Uterus (tissue), 4 donors: ENCODE data around the gene FDX1. TPM values are rescaled to one million over a fixed set of nuclear protein-coding genes. Genes with fewer than 3 reads are reported as not detected.

Experiments used
- DNase-seq, 2 donors: peaks; one replicate each; pipeline ENCODE4 v3.0.0-alpha.2; 2019 to 2020
- H3K27ac ChIP-seq, 2 donors: fragments of 200-600 bp; sonication (generic); 1 replicate in 1 of 2; 2 replicates in 1 of 2; pipeline ENCODE4 v1.5.1; 2016 to 2018
- H3K27me3 ChIP-seq, 2 donors: fragments of 200-600 bp; sonication (generic); one replicate each; pipeline ENCODE4 v1.5.1; 2018 to 2019; ENCODE audit warnings: control low read depth in 1 of 2
- H3K36me3 ChIP-seq, 2 donors: fragments of 200-600 bp; sonication (generic); one replicate each; pipeline ENCODE4 v1.5.1; 2019; ENCODE audit warnings: control low read depth in 1 of 2
- H3K4me1 ChIP-seq, 2 donors: fragments of 200-600 bp; sonication (generic); one replicate each; pipeline ENCODE4 v1.5.1; 2018 to 2019; ENCODE audit warnings: control low read depth in 1 of 2
- H3K4me3 ChIP-seq, 2 donors: fragments of 200-600 bp; sonication (generic); 1 replicate in 1 of 2; 2 replicates in 1 of 2; pipeline ENCODE4 v1.5.1; 2018 to 2019; ENCODE audit warnings: mild to moderate bottlenecking in 1 of 2
- H3K9me3 ChIP-seq, 2 donors: fragments of 200-600 bp; sonication (generic); one replicate each; pipeline ENCODE4 v1.5.1; 2019; ENCODE audit warnings: control low read depth in 1 of 2
- POLR2A ChIP-seq, 2 donors: fragments of 450-650 bp; IDR thresholded peaks; one replicate each; pipeline ENCODE4 v1.6.1; 2016; ENCODE audit warnings: antibody characterized with exemption in 2 of 2, mild to moderate bottlenecking in 1 of 2, moderate library complexity in 1 of 2
- intact Hi-C: fragments of 100-400 bp; cut with DNase I; formaldehyde crosslinking; loops from one replicate; pipeline ENCODE4 v1.15.1; 2023; ENCODE audit warnings: low total_unique reads
- total RNA-seq, 4 donors: library from RNA; depleted of rRNA in 3 of 4; stranded (reverse); fragments of >200 nt in 3 of 4; gene quantifications; one replicate each; pipeline versions ENCODE4 v1.1.0 to v1.2.4, GENCODE V29; 2014 to 2023
- TF ChIP-seq, protein P1 (sequence below), 4 experiments: fragments of 200-600 bp in 2 of 4; fragments of 450-650 bp in 2 of 4; sonication (generic) in 2 of 4; IDR thresholded peaks; one replicate each; pipeline ENCODE4 v1.5.1; 2016 to 2019; ENCODE audit warnings: antibody characterized with exemption in 4 of 4, mild to moderate bottlenecking in 2 of 4, moderate library complexity in 1 of 4
- donor health status: DM: yes; HTN: yes; CAD: no.

FDX1 gene
- total RNA-seq, 4 donors from 2014 or later = 0.77 to 26.5 (median 15.4) TPM

DNA sequence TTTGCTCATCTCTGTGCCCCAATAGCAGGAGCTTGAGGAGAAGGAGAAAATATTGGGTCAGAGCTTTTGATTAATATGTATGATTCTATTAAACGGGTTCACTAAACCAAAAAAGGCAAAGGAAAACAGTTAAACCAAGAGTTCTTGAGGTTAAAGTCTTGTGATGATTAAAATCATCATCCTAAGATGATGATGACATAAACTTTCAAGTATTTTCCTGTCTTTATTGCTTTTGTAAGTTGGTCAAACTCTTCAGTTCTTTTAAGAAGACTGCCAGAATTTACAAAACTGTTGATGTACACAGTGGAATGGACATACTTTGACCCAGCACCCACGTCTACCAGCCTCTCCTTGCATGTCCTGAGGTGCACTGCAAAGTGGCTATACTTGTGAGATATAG is 41.0 kb downstream of the FDX1 start:
- no peaks in the 10 kb centered on the region for H3K36me3 ChIP-seq
- no peaks in the 10 kb centered on the region for H3K4me1 ChIP-seq
- H3K27me3 ChIP-seq = no peaks in the 10 kb centered on the region
- no peak for TF ChIP-seq POLR2A (IDR thresholded peaks at IDR 0.05)
- TF ChIP-seq, protein P1, sequence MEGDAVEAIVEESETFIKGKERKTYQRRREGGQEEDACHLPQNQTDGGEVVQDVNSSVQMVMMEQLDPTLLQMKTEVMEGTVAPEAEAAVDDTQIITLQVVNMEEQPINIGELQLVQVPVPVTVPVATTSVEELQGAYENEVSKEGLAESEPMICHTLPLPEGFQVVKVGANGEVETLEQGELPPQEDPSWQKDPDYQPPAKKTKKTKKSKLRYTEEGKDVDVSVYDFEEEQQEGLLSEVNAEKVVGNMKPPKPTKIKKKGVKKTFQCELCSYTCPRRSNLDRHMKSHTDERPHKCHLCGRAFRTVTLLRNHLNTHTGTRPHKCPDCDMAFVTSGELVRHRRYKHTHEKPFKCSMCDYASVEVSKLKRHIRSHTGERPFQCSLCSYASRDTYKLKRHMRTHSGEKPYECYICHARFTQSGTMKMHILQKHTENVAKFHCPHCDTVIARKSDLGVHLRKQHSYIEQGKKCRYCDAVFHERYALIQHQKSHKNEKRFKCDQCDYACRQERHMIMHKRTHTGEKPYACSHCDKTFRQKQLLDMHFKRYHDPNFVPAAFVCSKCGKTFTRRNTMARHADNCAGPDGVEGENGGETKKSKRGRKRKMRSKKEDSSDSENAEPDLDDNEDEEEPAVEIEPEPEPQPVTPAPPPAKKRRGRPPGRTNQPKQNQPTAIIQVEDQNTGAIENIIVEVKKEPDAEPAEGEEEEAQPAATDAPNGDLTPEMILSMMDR (IDR thresholded peaks at IDR 0.05) = no peak
- H3K4me3 ChIP-seq = no peak overlapping the region
- H3K27ac ChIP-seq = no peak overlapping the region
- DNase-seq = no peak
- intact Hi-C loops = no loop called here
- no peaks in the 10 kb centered on the region for H3K9me3 ChIP-seq

DNA sequence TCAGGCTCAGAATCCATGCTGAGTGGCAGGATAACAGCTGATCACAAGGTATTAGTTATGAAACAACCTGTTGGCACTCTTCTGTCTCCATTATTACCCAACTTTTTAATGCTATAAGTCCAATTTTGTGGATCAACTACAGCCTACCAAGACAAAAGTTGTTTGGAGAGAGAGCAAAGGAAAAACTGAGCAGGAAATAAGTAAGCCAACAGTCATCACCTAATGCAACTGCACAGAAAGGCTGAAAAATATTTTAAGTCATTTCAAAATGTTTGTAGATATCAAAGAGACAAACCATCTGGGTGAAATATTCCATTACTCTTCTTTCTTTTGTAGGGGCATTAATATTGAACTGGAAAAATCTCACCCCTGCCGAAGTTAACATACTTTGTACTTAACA is 41.6 kb downstream of the FDX1 start:
- TF ChIP-seq, protein P1 (IDR thresholded peaks at IDR 0.05) = no peak
- TF ChIP-seq POLR2A (IDR thresholded peaks at IDR 0.05) = no peak
- intact Hi-C loops = no loop called here

DNA sequence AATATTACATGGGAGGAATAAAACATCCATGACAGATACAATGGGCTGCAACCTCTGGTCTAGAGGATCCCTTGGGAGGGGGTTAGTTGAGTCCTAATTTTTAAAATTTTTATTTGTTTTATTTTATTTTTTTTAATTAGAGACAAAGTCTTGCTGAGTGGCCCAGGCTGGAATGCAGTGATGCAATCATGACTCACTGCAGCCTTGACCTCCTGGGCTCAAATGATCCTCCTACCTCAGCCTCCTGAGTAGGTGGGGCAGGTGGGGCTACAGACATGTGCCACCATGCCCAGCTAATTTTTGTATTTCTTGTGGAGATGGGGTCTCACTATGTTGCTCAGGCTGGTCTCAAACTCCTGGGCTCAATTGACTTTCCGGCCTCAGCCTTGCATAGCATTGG is 43.1 kb downstream of the FDX1 start:
- Histone ChIP-seq H3K27me3 (no peaks in the 10 kb centered on the region), H3K27ac (no peak overlapping the region), H3K9me3 (no peaks in the 10 kb centered on the region), H3K36me3 (no peaks in the 10 kb centered on the region), H3K4me3 (no peak overlapping the region), H3K4me1 (no peaks in the 10 kb centered on the region)
- DNase-seq = no peak
- TF ChIP-seq POLR2A (IDR thresholded peaks at IDR 0.05) = no peak
- TF ChIP-seq, protein P1 (IDR thresholded peaks at IDR 0.05) = no peak
- intact Hi-C loops = no loop called here

More for the DNA sequence above, 41.6 kb downstream of the FDX1 start:
- H3K27ac ChIP-seq = no peak overlapping the region
- no peaks in the 10 kb centered on the region for H3K27me3 ChIP-seq
- no peaks in the 10 kb centered on the region for H3K36me3 ChIP-seq
- no peaks in the 10 kb centered on the region for H3K9me3 ChIP-seq
- H3K4me1 ChIP-seq = no peaks in the 10 kb centered on the region
- DNase-seq = no peak
- H3K4me3 ChIP-seq = no peak overlapping the region

DNA sequence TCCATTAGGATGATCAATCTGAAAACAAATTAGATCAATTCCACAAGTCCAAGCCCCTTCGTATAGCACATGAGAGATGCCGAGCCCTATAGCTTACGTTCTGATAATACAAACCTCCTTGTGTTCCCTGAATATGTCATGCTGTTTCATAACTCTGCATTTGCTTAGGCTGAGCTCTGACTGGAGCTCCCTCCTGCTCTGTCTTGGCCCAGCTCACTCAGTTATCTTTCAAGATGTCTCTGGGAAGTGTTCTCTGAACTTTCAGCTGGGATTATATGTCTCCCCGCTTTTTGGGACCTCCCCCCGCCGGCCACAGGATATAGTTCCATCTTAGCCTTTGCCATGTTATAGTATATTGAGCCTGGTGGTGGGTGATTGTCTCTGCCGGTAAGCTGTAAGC is 44.0 kb downstream of the FDX1 start:
- TF ChIP-seq POLR2A (IDR thresholded peaks at IDR 0.05) = no peak
- TF ChIP-seq, protein P1 (IDR thresholded peaks at IDR 0.05) = no peak
- DNase-seq = no peak
- Histone ChIP-seq H3K36me3 (no peaks in the 10 kb centered on the region), H3K9me3 (no peaks in the 10 kb centered on the region), H3K27ac (no peak overlapping the region), H3K4me1 (no peaks in the 10 kb centered on the region), H3K27me3 (no peaks in the 10 kb centered on the region), H3K4me3 (no peak overlapping the region)
- intact Hi-C loops = no loop called here

GRCh38 chr11:110474578-110474977 is 44.8 kb downstream of the FDX1 start:
- Histone ChIP-seq H3K36me3 (no peaks in the 10 kb centered on the region), H3K4me3 (no peak overlapping the region), H3K27me3 (no peaks in the 10 kb centered on the region), H3K27ac (no peak overlapping the region), H3K4me1 (no peaks in the 10 kb centered on the region), H3K9me3 (no peaks in the 10 kb centered on the region)
- no peak for DNase-seq
- intact Hi-C loops = no loop called here
- no peak for TF ChIP-seq POLR2A (IDR thresholded peaks at IDR 0.05)
- TF ChIP-seq, protein P1 (IDR thresholded peaks at IDR 0.05) = no peak
